Thyroid gland (tissue), 4 donors: Measurements from ENCODE around the gene FBXO40.
"Not testable (repeated sequence)": the region's sequence is repeated elsewhere in the genome, so short reads cannot be mapped to it uniquely, and the experiment has no call there.

Experiments
- CTCF ChIP-seq, 6 experiments: fragments of 200-600 bp in 3 of 6; fragments of 450-650 bp in 3 of 6; sonication (generic) in 3 of 6; IDR thresholded peaks; one replicate each; pipeline ENCODE4 v1.5.1; 2016 to 2019; ENCODE audit warnings: antibody characterized with exemption in 6 of 6, mild to moderate bottlenecking in 2 of 6, inconsistent platforms in 1 of 6, moderate library complexity in 1 of 6
- POLR2A ChIP-seq, 2 donors: fragments of 450-650 bp; IDR thresholded peaks; one replicate each; pipeline ENCODE4 v1.6.1; 2017; ENCODE audit warnings: antibody characterized with exemption in 2 of 2, mild to moderate bottlenecking in 2 of 2, moderate library complexity in 1 of 2

- TF ChIP-seq POLR2A, CTCF (IDR thresholded peaks at IDR 0.05): not testable (repeated sequence)
These were observed 627 bp downstream of the FBXO40 start for GRCh38 chr3:121593806-121594205.
